Loucy (cell line): ENCODE measurements around the gene SDK1.

ENCODE experiments used
- CTCF ChIP-seq: fragments of 200-600 bp; sonication (generic); conservative IDR thresholded peaks from 2 replicates; pipeline ENCODE4 v1.5.1; 2014; ENCODE audit warnings: mild to moderate bottlenecking, antibody characterized with exemption, low read length
- EZH2phosphoT487 ChIP-seq: fragments of 200-600 bp; IDR thresholded peaks from 2 replicates; pipeline ENCODE4 v1.6.1; 2018; ENCODE audit warnings: antibody characterized with exemption, mild to moderate bottlenecking, moderate library complexity, borderline replicate concordance

DNA sequence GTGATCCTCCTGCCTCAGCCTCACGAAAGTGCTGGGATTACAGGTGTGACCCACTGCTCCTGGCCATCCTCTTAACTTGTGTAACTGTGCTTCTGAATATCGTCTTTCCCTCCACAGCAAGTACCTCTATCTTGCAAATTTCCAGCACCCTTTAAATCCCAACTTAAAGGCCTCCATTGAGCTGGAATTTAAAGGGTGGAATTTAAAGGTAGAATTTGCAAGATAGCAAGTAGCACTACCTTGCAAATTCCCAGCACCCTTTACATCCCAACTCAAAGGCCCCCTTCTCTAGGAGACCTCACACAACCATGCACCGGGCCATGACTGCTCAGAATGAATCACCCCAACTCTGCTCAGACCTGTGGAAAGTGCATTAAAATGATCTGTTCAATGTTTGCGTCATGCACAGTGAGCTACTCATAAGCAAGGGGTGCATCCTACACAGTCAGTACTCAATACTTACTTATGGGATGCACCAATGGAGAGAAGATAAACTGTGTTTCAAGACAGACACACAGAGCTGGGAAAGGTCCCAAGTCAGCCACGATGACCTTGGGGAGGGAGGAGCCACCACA is 17.8 kb upstream of the SDK1 start:
- TF ChIP-seq CTCF: no peak
- no peak for TF ChIP-seq EZH2phosphoT487
